ENCODE results near the gene LRRC70. TPM values are rescaled to one million over a fixed set of nuclear protein-coding genes. Genes with fewer than 3 reads are reported as not detected.
A peak's percentile ranks its signal among the peaks of the same experiment; 100 is the strongest.
"Not testable (repeated sequence)": the region's sequence is repeated elsewhere in the genome, so short reads cannot be mapped to it uniquely, and the experiment has no call there.

Gene LRRC70
- polyA plus RNA-seq, 1 experiment = 0.71 TPM

- no peak overlapping the region for H3K4me3 ChIP-seq (ENCODE audit: low read depth, low read length)
- no peak for DNase-seq (ENCODE audit: low read depth, low spot score)
- H3K9me3 ChIP-seq (ENCODE audit: control insufficient read depth, insufficient read depth, low read length) = no peaks in the 10 kb centered on the region
- POLR2A ChIA-PET = no interaction called here
- CTCF ChIA-PET = interaction anchor here (0.7 kb wide), 1 partner anchor 14 kb away, joined by 3 read pairs; no protein-coding TSS in a partner anchor
- no peak overlapping the region for H3K27ac ChIP-seq (ENCODE audit: low read depth, low read length)
- no peak for TF ChIP-seq CTCF (IDR thresholded peaks at IDR 0.05; ENCODE audit: low read depth, low read length)
- H3K27me3 ChIP-seq (ENCODE audit: control insufficient read depth, insufficient read depth, low read length) = no peaks in the 10 kb centered on the region
These were observed 44.7 kb downstream of the LRRC70 start for GRCh38 chr5:62623271-62623670.

- DNase-seq (ENCODE audit: low read depth, low spot score) = not testable (repeated sequence)
These were observed 45.8 kb downstream of the LRRC70 start for GRCh38 chr5:62624436-62624835.

GRCh38 chr5:62626534-62626933 lies 47.9 kb downstream of the LRRC70 start:
- POLR2A ChIA-PET = no interaction called here
- no peak for DNase-seq (ENCODE audit: low read depth, low spot score)
- CTCF ChIA-PET = no interaction called here
- Histone ChIP-seq H3K27me3 (ENCODE audit: control insufficient read depth, insufficient read depth, low read length) (no peaks in the 10 kb centered on the region), H3K9me3 (ENCODE audit: control insufficient read depth, insufficient read depth, low read length) (no peaks in the 10 kb centered on the region), H3K4me3 (ENCODE audit: low read depth, low read length) (no peak overlapping the region), H3K27ac (ENCODE audit: low read depth, low read length) (peak overlapping the region; percentile 13)
- no peak for TF ChIP-seq CTCF (IDR thresholded peaks at IDR 0.05; ENCODE audit: low read depth, low read length)

More at GRCh38 chr5:62624436-62624835, 45.8 kb downstream of the LRRC70 start:
- H3K27ac ChIP-seq (ENCODE audit: low read depth, low read length); CTCF ChIA-PET; H3K27me3 ChIP-seq (ENCODE audit: control insufficient read depth, insufficient read depth, low read length); H3K4me3 ChIP-seq (ENCODE audit: low read depth, low read length); H3K9me3 ChIP-seq (ENCODE audit: control insufficient read depth, insufficient read depth, low read length); POLR2A ChIA-PET: not testable (repeated sequence)

- ChIA-PET CTCF (interaction anchor here (0.5 kb wide), 1 partner anchor 1602 kb away, joined by 3 read pairs; no protein-coding TSS in a partner anchor), POLR2A (no interaction called here)
- no peak for DNase-seq (ENCODE audit: low read depth, low spot score)
- peak overlapping the region; percentile 13 for H3K27ac ChIP-seq (ENCODE audit: low read depth, low read length)
- no peaks in the 10 kb centered on the region for H3K27me3 ChIP-seq (ENCODE audit: control insufficient read depth, insufficient read depth, low read length)
- no peak overlapping the region for H3K4me3 ChIP-seq (ENCODE audit: low read depth, low read length)
- TF ChIP-seq CTCF (IDR thresholded peaks at IDR 0.05; ENCODE audit: low read depth, low read length) = no peak
- H3K9me3 ChIP-seq (ENCODE audit: control insufficient read depth, insufficient read depth, low read length) = no peaks in the 10 kb centered on the region
These were observed 48.5 kb downstream of the LRRC70 start for GRCh38 chr5:62627121-62627520.

- Histone ChIP-seq H3K27ac (ENCODE audit: low read depth, low read length) (no peak overlapping the region), H3K4me3 (ENCODE audit: low read depth, low read length) (no peak overlapping the region), H3K9me3 (ENCODE audit: control insufficient read depth, insufficient read depth, low read length) (no peaks in the 10 kb centered on the region), H3K27me3 (ENCODE audit: control insufficient read depth, insufficient read depth, low read length) (no peaks in the 10 kb centered on the region)
- CTCF ChIA-PET = no interaction called here
- no peak for DNase-seq (ENCODE audit: low read depth, low spot score)
- POLR2A ChIA-PET = no interaction called here
- TF ChIP-seq CTCF (IDR thresholded peaks at IDR 0.05; ENCODE audit: low read depth, low read length) = no peak
These were observed 49.3 kb downstream of the LRRC70 start for GRCh38 chr5:62627901-62628300.

Other genes starting within 250 kb of the LRRC70 start
- gene DIMT1, start 174.9 kb upstream of the LRRC70 start, polyA plus RNA-seq (2011; rRNA removed) = 21.1 and 31.1 TPM in 2 replicates
- 24.0 and 24.5 TPM in 2 replicates for gene IPO11, start 166.1 kb upstream of the LRRC70 start, polyA plus RNA-seq (2011; rRNA removed)

Data from AG04450 (cell line).